ENCODE results near the gene ADNP. TPM values are rescaled to one million over a fixed set of nuclear protein-coding genes. Genes with fewer than 3 reads are reported as not detected.
A peak's percentile ranks its signal among the peaks of the same experiment; 100 is the strongest.

Gene ADNP
- total RNA-seq, 1 donor from 2014 or later: 22.5 TPM

GRCh38 chr20:50843331-50844276, 87.6 kb downstream of the ADNP start:
- Histone ChIP-seq H3K4me1 (peaks cover 4 to 22% of the 10 kb centered on the region in 2 donors), H3K27me3 (no peaks in the 10 kb centered on the region), H3K4me3 (no peak overlapping the region), H3K27ac (peak overlapping the region in 1 of 2 donors; percentile 61), H3K36me3 (no peaks in the 10 kb centered on the region), H3K9me3 (no peaks in the 10 kb centered on the region)
- intact Hi-C loops (cut with DNase I): loop anchor here (2.0 kb wide), 1 partner anchor 19 kb away; no protein-coding TSS in a partner anchor
- TF ChIP-seq, protein P1, sequence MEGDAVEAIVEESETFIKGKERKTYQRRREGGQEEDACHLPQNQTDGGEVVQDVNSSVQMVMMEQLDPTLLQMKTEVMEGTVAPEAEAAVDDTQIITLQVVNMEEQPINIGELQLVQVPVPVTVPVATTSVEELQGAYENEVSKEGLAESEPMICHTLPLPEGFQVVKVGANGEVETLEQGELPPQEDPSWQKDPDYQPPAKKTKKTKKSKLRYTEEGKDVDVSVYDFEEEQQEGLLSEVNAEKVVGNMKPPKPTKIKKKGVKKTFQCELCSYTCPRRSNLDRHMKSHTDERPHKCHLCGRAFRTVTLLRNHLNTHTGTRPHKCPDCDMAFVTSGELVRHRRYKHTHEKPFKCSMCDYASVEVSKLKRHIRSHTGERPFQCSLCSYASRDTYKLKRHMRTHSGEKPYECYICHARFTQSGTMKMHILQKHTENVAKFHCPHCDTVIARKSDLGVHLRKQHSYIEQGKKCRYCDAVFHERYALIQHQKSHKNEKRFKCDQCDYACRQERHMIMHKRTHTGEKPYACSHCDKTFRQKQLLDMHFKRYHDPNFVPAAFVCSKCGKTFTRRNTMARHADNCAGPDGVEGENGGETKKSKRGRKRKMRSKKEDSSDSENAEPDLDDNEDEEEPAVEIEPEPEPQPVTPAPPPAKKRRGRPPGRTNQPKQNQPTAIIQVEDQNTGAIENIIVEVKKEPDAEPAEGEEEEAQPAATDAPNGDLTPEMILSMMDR (IDR thresholded peaks at IDR 0.05): no peak
- no peak for DNase-seq (ENCODE audit: low spot score in 2 of 2)

DNA sequence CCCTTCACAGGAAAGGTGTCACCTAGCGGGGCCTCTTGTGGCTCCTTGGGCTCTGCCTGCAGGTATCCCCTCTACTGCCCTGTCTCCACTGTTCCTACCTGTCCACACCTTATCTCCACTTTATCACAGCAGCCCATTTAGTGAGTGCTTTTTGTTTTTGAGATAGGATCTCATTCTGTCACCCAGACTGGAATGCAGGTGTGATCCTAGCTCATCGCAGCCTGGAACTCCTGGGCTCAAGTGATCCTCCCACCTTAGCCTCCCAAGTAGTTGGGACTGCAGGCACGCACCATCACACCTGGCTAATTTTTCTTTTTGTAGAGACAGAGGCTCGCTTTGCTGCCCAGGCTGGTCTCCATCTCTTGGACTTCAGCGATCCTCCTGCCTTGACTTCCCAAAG, 88.4 kb downstream of the ADNP start:
- H3K27me3 ChIP-seq: no peaks in the 10 kb centered on the region
- no peak for DNase-seq (ENCODE audit: low spot score in 2 of 2)
- H3K4me3 ChIP-seq: no peak overlapping the region
- no peaks in the 10 kb centered on the region for H3K9me3 ChIP-seq
- TF ChIP-seq, protein P1 (IDR thresholded peaks at IDR 0.05): no peak
- H3K27ac ChIP-seq: no peak overlapping the region
- peaks cover 6 to 24% of the 10 kb centered on the region in 2 donors for H3K4me1 ChIP-seq
- intact Hi-C loops (cut with DNase I): no loop called here
- H3K36me3 ChIP-seq: no peaks in the 10 kb centered on the region

Other genes with a start within 250 kb of the ADNP start
- gene RIPOR3, start 239.9 kb downstream of the ADNP start, total RNA-seq: 15.1 TPM
- 1.2 TPM for gene PARD6B, start 199.9 kb downstream of the ADNP start, total RNA-seq
- 0.85 TPM for gene BCAS4, start 136.4 kb downstream of the ADNP start, total RNA-seq
- gene DPM1, start 27.1 kb upstream of the ADNP start, total RNA-seq: 37.5 TPM
- 4.7 TPM for gene MOCS3, start 27.4 kb upstream of the ADNP start, total RNA-seq
- 6.6 TPM for gene KCNG1, start 91.7 kb upstream of the ADNP start, total RNA-seq